Activated CD8-positive, alpha-beta T cell treated with anti-CD3 and anti-CD28 coated beads for 36 hours (primary cell): Measurements from ENCODE around the gene PRMT9. TPM values are rescaled to one million over a fixed set of nuclear protein-coding genes. Genes with fewer than 3 reads are reported as not detected.

Source experiments
- ATAC-seq: fragments of 200-7000 bp; cut with Tn5 transposase; one replicate; pipeline ENCODE4 v1.10.0; 2021; ENCODE audit warnings: mild to moderate bottlenecking, moderate library complexity
- CTCF ChIA-PET: fragments of 350-600 bp; sonication (Branson Sonifier 250); formaldehyde crosslinking; loops from one replicate; lab custom pipeline; 2021; ENCODE audit warnings: antibody characterized with exemption; lab: Charles Lee
- POLR2A ChIA-PET: fragments of 350-600 bp; sonication (Branson Sonifier 250); formaldehyde crosslinking; loops from one replicate; lab custom pipeline; 2021; ENCODE audit warnings: antibody characterized with exemption; lab: Charles Lee
- DNase-seq: peaks from one replicate; pipeline ENCODE4 v3.0.0-alpha.2; 2020
- H3K27ac Mint-ChIP-seq: one replicate; pipeline ENCODE4 v1.8.0; 2021; ENCODE audit warnings: mild to moderate bottlenecking, mixed read lengths
- H3K27me3 Mint-ChIP-seq: one replicate; pipeline ENCODE4 v1.8.0; 2021; ENCODE audit warnings: mixed read lengths
- H3K36me3 Mint-ChIP-seq: one replicate; pipeline ENCODE4 v1.8.0; 2021; ENCODE audit warnings: low read depth, mixed read lengths
- H3K4me1 Mint-ChIP-seq: one replicate; pipeline ENCODE4 v1.8.0; 2021; ENCODE audit warnings: low read depth, mixed read lengths
- H3K4me3 Mint-ChIP-seq: one replicate; pipeline ENCODE4 v1.8.0; 2021; ENCODE audit warnings: mild to moderate bottlenecking, moderate library complexity, mixed read lengths
- H3K9me3 Mint-ChIP-seq: one replicate; pipeline ENCODE4 v1.8.0; 2021; ENCODE audit warnings: mixed read lengths
- CTCF ChIP-seq: fragments of 200-600 bp; IDR thresholded peaks from one replicate; pipeline ENCODE4 v1.8.0; 2022; ENCODE audit warnings: antibody characterized with exemption, mild to moderate bottlenecking
- intact Hi-C: fragments of 100-400 bp; cut with micrococcal nuclease; formaldehyde crosslinking; loops from one replicate; pipeline ENCODE4 v1.10.0; 2022
- total RNA-seq, 2 experiments: library from RNA; stranded (reverse); gene quantifications; one replicate each; pipeline ENCODE4 v1.2.3, GENCODE V29; 2021

The PRMT9 gene
- total RNA-seq, 2 experiments from 2014 or later, result 7.4 to 8.8 TPM

- TF ChIP-seq CTCF, result no peak
- Mint-ChIP-seq H3K27ac (no peak overlapping the region), H3K36me3 (no peaks in the 10 kb centered on the region), H3K27me3 (peaks cover 6% of the 10 kb centered on the region), H3K4me1 (no peaks in the 10 kb centered on the region), H3K9me3 (no peaks in the 10 kb centered on the region), H3K4me3 (no peak overlapping the region)
- CTCF ChIA-PET, result interaction anchor here (2.3 to 3.9 kb wide), 2 partner anchors 12 to 170 kb away, joined by 13 to 18 read pairs; no protein-coding TSS in a partner anchor
- ATAC-seq (no peak), DNase-seq (no peak)
- POLR2A ChIA-PET, result no interaction called here
- intact Hi-C loops, result no loop called here
Observed at GRCh38 chr4:147696866-147697265, 12.9 kb upstream of the PRMT9 start.

GRCh38 chr4:147693218-147693617 lies 9.3 kb upstream of the PRMT9 start:
- ATAC-seq (no peak), DNase-seq (no peak)
- intact Hi-C loops, result no loop called here
- Mint-ChIP-seq H3K27me3 (peaks cover 5% of the 10 kb centered on the region), H3K36me3 (no peaks in the 10 kb centered on the region), H3K4me1 (peaks cover 5% of the 10 kb centered on the region), H3K9me3 (no peaks in the 10 kb centered on the region), H3K4me3 (no peak overlapping the region), H3K27ac (no peak overlapping the region)
- CTCF ChIA-PET, result interaction anchor here (5.0 kb wide), 1 partner anchor 173 kb away, joined by 29 read pairs; no protein-coding TSS in a partner anchor
- no peak for TF ChIP-seq CTCF
- POLR2A ChIA-PET, result interaction anchor here (0.6 kb wide), 1 partner anchor 163 kb away, joined by 3 read pairs; no protein-coding TSS in a partner anchor

- Mint-ChIP-seq H3K9me3 (no peaks in the 10 kb centered on the region), H3K27ac (no peak overlapping the region), H3K4me3 (no peak overlapping the region), H3K27me3 (peaks cover 5% of the 10 kb centered on the region), H3K36me3 (no peaks in the 10 kb centered on the region), H3K4me1 (peaks cover 5% of the 10 kb centered on the region)
- TF ChIP-seq CTCF, result no peak
- intact Hi-C loops, result no loop called here
- ChIA-PET POLR2A (no interaction called here), CTCF (interaction anchor here (5.0 kb wide), 1 partner anchor 175 kb away, joined by 29 read pairs; no protein-coding TSS in a partner anchor)
- DNase-seq, result no peak
- ATAC-seq, result no peak
Observed at GRCh38 chr4:147691820-147692219, 7.9 kb upstream of the PRMT9 start.

- TF ChIP-seq CTCF, result no peak
- ATAC-seq, result peak; percentile 59
- Mint-ChIP-seq H3K4me3 (no peak overlapping the region), H3K27ac (peak overlapping the region; percentile 76), H3K4me1 (peaks cover 8% of the 10 kb centered on the region), H3K9me3 (no peaks in the 10 kb centered on the region), H3K36me3 (no peaks in the 10 kb centered on the region), H3K27me3 (peaks cover 10% of the 10 kb centered on the region)
- ChIA-PET POLR2A (interaction anchor here (1.5 kb wide), 1 partner anchor 15 kb away, joined by 3 read pairs; no protein-coding TSS in a partner anchor), CTCF (interaction anchor here (2.3 kb wide), 1 partner anchor 178 kb away, joined by 12 read pairs; no protein-coding TSS in a partner anchor)
- intact Hi-C loops, result no loop called here
- DNase-seq, result peak; percentile 65
Observed at GRCh38 chr4:147689067-147689466, 5.1 kb upstream of the PRMT9 start.

GRCh38 chr4:147683188-147683591 lies 773 bp downstream of the PRMT9 start:
- Mint-ChIP-seq H3K4me1 (peaks cover 22% of the 10 kb centered on the region), H3K27ac (peak overlapping the region; percentile 92), H3K36me3 (peaks cover 23% of the 10 kb centered on the region), H3K9me3 (no peaks in the 10 kb centered on the region), H3K4me3 (peak overlapping the region; percentile 89), H3K27me3 (peaks cover 5% of the 10 kb centered on the region)
- ATAC-seq, result no peak
- intact Hi-C loops, result loop anchor here (5.0 kb wide), 1 partner anchor 66 kb away; the partner anchor contains the start of gene TMEM184C
- ChIA-PET CTCF (interaction anchor here (0.9 to 4.3 kb wide), 7 partner anchors 9 to 183 kb away, joined by 3 to 47 read pairs (median 4); partner anchors contain the start of genes ARHGAP10 and TMEM184C), POLR2A (interaction anchor here (0.6 to 1.5 kb wide), 3 partner anchors 63 to 193 kb away, joined by 3 to 10 read pairs (median 3); partner anchors contain the start of gene TMEM184C)
- TF ChIP-seq CTCF, result no peak
- DNase-seq, result peak; percentile 23
